GM19438 (cell line): ENCODE measurements around the gene SMAD3.

Source experiments
- ATAC-seq: cut with Tn5 transposase; IDR thresholded peaks from one replicate; pipeline ENCODE4 v1.9.1; 2021; ENCODE audit warnings: low read depth; ENCODE audit not compliant: unreplicated experiment

SMAD3 gene

DNA sequence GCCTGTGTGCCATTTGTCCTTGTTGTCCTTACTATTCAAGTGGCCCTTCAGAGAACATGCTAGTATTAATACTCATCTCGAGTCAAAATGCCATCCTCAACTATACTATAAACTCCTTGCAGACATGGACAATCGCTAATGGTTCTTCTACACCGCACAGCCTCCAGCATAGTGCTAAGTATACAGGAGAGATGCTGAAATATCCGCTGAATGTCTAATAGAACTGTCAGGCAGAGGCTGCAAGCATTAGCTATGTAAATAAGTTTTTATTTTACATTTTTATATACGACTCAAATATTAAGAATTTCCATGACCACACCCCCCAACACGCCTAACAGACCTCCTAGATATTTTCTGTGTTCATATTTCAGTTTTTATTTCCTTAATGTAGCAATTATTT is 149.7 kb downstream of the SMAD3 start:
- no peak for ATAC-seq

GRCh38 chr15:67216859-67217258 is 151.5 kb downstream of the SMAD3 start:
- ATAC-seq: no peak

DNA sequence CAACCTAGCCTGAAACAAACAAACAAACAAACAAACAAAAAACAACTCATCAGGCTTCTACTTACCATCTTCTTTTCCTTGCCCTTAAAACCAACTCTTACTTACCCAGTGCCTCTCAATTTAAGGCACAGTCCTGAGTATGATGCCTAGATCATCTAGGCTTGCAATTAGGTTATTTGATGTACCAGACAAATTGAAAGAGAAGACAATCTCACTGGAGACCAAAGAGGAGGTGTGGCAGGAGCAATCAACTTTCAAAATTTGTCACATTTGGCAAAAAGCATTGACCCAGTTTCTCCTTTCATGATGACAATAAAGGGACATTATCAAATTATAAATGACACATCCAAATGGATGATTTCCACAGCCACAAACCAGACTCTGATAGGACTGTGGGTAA is 153.0 kb downstream of the SMAD3 start:
- no peak for ATAC-seq

DNA sequence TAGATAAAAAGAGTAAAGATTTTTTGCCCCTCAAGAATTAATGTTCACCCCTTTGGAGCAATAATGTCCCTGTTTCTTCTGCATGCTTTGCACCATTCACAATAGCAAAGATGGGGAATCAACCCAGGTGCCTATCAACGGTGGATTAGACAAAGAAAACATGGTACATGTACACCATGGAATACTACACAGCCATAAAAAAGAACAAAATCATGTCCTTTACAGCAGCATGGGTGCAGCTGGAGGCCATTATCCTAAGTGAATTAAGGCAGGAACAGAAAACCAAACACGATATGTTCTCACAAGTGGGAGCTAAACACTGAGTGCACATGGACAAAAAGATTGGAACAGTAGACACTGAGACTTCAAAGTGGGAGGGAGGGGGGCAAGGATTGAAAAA is 153.9 kb downstream of the SMAD3 start:
- ATAC-seq: no peak

- ATAC-seq: no peak
Measured at GRCh38 chr15:67224889-67225288, 159.5 kb downstream of the SMAD3 start.

DNA sequence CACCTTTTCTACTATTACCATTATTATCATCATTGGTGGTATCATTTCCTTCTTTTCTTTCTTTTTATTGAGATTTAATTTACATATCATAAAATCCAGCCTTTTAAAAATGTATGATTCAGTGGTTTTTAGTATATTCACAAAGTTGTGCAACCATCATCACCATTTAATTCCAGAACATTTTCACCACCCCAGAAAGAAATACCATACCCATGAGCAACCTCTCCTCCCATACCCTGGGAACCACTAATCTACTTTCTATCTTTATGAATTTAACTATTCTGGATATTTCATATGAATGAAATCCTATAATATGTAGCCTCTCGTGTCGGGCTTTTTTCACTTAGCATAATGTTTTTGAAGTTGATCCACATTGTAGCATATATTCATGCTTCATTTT is 159.9 kb downstream of the SMAD3 start:
- no peak for ATAC-seq

DNA sequence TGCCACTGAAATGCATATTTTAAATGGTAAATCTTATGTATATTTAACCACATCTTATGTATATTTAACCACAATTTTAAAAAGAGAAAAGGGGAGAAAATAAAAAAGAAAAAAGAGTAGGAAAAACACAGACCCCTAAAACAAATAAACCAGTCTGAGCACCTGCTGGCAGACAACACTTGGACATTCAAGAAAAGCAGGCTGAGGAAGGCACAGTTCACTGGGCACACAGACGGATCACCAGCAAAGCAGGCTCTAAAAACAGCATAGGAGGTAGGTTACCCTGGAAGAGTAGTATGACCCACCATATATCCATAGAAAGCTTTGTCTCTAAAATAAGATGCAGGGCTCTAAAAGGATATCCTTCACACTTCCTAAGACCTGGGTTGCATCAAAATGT is 162.0 kb downstream of the SMAD3 start:
- no peak for ATAC-seq

DNA sequence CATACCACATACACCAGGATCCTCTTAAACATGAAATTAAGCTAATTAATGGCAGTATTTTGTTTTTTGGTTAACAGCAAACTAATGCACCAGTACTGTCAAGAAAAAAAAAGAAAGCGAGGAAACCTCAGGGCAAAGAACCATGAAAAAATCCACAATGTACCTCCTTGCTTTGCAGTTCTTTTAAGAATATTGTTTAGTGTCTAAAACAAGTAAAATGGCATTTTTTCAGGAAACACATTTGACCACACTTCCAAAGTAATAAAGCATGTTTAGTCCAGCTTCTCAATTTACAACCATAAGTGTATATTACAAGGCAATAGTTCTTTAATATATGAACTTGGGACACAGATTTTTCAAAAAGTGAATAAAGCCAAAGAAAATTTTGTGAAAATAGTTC is 162.4 kb downstream of the SMAD3 start:
- no peak for ATAC-seq

- ATAC-seq: no peak
Measured at GRCh38 chr15:67228286-67228685, 162.9 kb downstream of the SMAD3 start.

GRCh38 chr15:67230504-67230903 is 165.1 kb downstream of the SMAD3 start:
- ATAC-seq: no peak

GRCh38 chr15:67232591-67232990 is 167.2 kb downstream of the SMAD3 start:
- ATAC-seq: no peak

- ATAC-seq: no peak
Measured at GRCh38 chr15:67240235-67241131, 175.1 kb downstream of the SMAD3 start.

- ATAC-seq: peak; percentile 77
Measured at GRCh38 chr15:67241132-67241855, 175.9 kb downstream of the SMAD3 start.

- ATAC-seq: no peak
Measured at GRCh38 chr15:67242708-67243111, 177.3 kb downstream of the SMAD3 start.
